Adrenal gland (tissue), 5 donors: Measurements from ENCODE around the gene OR52E8.

Source experiments
- CTCF ChIP-seq, 6 experiments: fragments of 450-650 bp in 4 of 6; fragments of 200-600 bp in 2 of 6; sonication (generic) in 1 of 6; IDR thresholded peaks; 1 replicate in 5 of 6; 2 replicates in 1 of 6; pipeline versions ENCODE4 v1.5.1 to v1.8.0; 2016 to 2021; ENCODE audit warnings: antibody characterized with exemption in 6 of 6, mild to moderate bottlenecking in 2 of 6, moderate library complexity in 1 of 6
- POLR2A ChIP-seq, 2 donors: fragments of 450-650 bp; IDR thresholded peaks; one replicate each; pipeline ENCODE4 v1.6.1; 2017; ENCODE audit warnings: antibody characterized with exemption in 2 of 2, mild to moderate bottlenecking in 2 of 2, moderate library complexity in 1 of 2
- donor health status: DM: no; HTN: no; CAD: no.

- TF ChIP-seq CTCF (IDR thresholded peaks at IDR 0.05), result no peak
- TF ChIP-seq POLR2A (IDR thresholded peaks at IDR 0.05), result no peak
Measured at GRCh38 chr11:5841797-5842196, 15.7 kb downstream of the OR52E8 start, which contains the start of gene OR52E6.
